Measurements from ENCODE around the gene KIF26A. TPM values are rescaled to one million over a fixed set of nuclear protein-coding genes. Genes with fewer than 3 reads are reported as not detected.

KIF26A gene
- total RNA-seq, 1 experiment from 2014 or later, result 3.1 TPM

DNA sequence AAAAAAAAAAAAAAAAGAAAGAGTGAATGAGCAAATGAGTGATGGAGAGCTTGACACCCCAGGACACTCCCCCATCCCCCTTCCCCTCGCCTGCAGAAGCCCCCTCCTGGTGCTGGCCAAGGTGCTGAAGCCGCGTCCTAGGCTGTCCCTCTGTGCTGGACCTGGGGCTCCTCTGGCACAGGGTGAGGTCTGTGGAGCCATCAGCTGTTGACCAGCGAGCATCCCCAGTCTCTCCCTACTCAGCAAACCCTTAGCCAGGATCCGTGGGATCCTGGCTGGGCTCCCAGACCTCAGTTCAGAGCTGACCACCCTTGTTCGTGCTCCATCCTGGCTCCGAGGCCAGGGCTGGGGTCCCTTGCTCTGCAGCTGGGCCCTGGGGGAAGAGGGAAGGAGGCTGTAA lies 5.4 kb upstream of the KIF26A start:
- no peak for DNase-seq
- TF ChIP-seq, protein P1, sequence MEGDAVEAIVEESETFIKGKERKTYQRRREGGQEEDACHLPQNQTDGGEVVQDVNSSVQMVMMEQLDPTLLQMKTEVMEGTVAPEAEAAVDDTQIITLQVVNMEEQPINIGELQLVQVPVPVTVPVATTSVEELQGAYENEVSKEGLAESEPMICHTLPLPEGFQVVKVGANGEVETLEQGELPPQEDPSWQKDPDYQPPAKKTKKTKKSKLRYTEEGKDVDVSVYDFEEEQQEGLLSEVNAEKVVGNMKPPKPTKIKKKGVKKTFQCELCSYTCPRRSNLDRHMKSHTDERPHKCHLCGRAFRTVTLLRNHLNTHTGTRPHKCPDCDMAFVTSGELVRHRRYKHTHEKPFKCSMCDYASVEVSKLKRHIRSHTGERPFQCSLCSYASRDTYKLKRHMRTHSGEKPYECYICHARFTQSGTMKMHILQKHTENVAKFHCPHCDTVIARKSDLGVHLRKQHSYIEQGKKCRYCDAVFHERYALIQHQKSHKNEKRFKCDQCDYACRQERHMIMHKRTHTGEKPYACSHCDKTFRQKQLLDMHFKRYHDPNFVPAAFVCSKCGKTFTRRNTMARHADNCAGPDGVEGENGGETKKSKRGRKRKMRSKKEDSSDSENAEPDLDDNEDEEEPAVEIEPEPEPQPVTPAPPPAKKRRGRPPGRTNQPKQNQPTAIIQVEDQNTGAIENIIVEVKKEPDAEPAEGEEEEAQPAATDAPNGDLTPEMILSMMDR (conservative IDR thresholded peaks at IDR 0.05; ENCODE audit: low read depth, low read length), result no peak
- TF ChIP-seq EZH2 (IDR thresholded peaks at IDR 0.05; ENCODE audit: low read length, unreplicated experiment) (no peak), EZH2phosphoT487 (IDR thresholded peaks at IDR 0.05; ENCODE audit: borderline replicate concordance, low read length) (no peak)

DNA sequence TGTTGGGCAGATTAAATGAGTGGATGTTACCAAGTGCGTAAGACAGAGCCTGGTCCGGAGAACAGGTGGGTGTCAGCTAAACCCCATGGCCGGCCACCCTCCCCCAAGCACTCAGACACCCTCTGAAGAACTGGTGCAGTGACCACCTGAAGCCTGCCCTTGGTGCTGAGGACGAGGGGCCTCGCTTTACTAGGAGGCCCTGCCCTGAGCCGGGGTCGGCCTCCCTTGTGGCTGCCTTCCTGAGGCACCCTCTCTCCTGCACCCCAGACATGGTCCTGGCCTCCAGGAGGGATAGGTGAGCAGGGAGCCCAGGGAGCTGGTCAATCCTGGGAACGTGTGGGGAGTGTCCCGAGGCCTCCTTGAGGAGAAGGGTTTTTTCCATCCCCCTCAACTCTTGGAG lies 4.9 kb upstream of the KIF26A start:
- Histone ChIP-seq H3K36me3 (ENCODE audit: low read depth, low read length) (no peaks in the 10 kb centered on the region), H3K79me2 (ENCODE audit: low read length) (no peaks in the 10 kb centered on the region), H3K4me3 (ENCODE audit: low read length) (no peak overlapping the region), H3K9ac (ENCODE audit: low read length) (no peak overlapping the region), H3K4me1 (ENCODE audit: insufficient read depth, low read length) (peaks cover 5% of the 10 kb centered on the region; the same call in 1 of the 2 replicates), H3K9me2 (replicated peaks; ENCODE audit: low read length) (no peaks in the 10 kb centered on the region), H3K27me3 (ENCODE audit: low read length) (peaks cover 39% of the 10 kb centered on the region), H3K27ac (ENCODE audit: low read length) (no peak overlapping the region), H2AFZ (ENCODE audit: low read length) (no peak overlapping the region), H4K20me1 (ENCODE audit: low read length) (no peaks in the 10 kb centered on the region), H3K9me3 (ENCODE audit: low read length) (0 out of 2 replicates have a peak, but pooled peaks cover 4% of the 10 kb centered on the region), H3K4me2 (ENCODE audit: low read length) (no peak overlapping the region), H3F3A (ENCODE audit: low read length, unreplicated experiment) (no peaks in the 10 kb centered on the region)
- POLR2A ChIA-PET (ENCODE audit: unreplicated experiment), result no interaction called here
- CTCF ChIA-PET, result no interaction called here
- TF ChIP-seq EZH2phosphoT487 (IDR thresholded peaks at IDR 0.05; ENCODE audit: borderline replicate concordance, low read length) (no peak), EZH2 (IDR thresholded peaks at IDR 0.05; ENCODE audit: low read length, unreplicated experiment) (no peak)
- TF ChIP-seq, protein P1 (conservative IDR thresholded peaks at IDR 0.05; ENCODE audit: low read depth, low read length), result no peak
- DNase-seq, result no peak
- ATAC-seq, result no peak
- intact Hi-C loops (cut with micrococcal nuclease), result loop anchor here (10.0 kb wide), 1 partner anchor 511 kb away; no protein-coding TSS in a partner anchor
- BruUV-seq (replicated peaks), result no TSS peak

More for the DNA sequence above, 5.4 kb upstream of the KIF26A start:
- no TSS peak for BruUV-seq (replicated peaks)
- intact Hi-C loops (cut with micrococcal nuclease), result loop anchor here (10.0 kb wide), 1 partner anchor 512 kb away; no protein-coding TSS in a partner anchor
- H3K9me3 ChIP-seq (ENCODE audit: low read length), result 0 out of 2 replicates have a peak, but pooled peaks cover 4% of the 10 kb centered on the region
- no peaks in the 10 kb centered on the region for H4K20me1 ChIP-seq (ENCODE audit: low read length)
- H3K27me3 ChIP-seq (ENCODE audit: low read length), result peaks cover 36% of the 10 kb centered on the region
- H3K27ac ChIP-seq (ENCODE audit: low read length), result no peak overlapping the region
- no peak overlapping the region for H3K4me2 ChIP-seq (ENCODE audit: low read length)
- ChIA-PET POLR2A (ENCODE audit: unreplicated experiment) (interaction anchor here (0.5 kb wide), 1 partner anchor 478 kb away, joined by 4 read pairs; no protein-coding TSS in a partner anchor), CTCF (interaction anchor here (2.0 kb wide), 1 partner anchor 55 kb away, joined by 8 read pairs; no protein-coding TSS in a partner anchor)
- H3K9me2 ChIP-seq (replicated peaks; ENCODE audit: low read length), result no peaks in the 10 kb centered on the region
- peaks cover 3% of the 10 kb centered on the region; the same call in 1 of the 2 replicates for H3K4me1 ChIP-seq (ENCODE audit: insufficient read depth, low read length)
- H3K4me3 ChIP-seq (ENCODE audit: low read length), result no peak overlapping the region
- H2AFZ ChIP-seq (ENCODE audit: low read length), result no peak overlapping the region
- H3K36me3 ChIP-seq (ENCODE audit: low read depth, low read length), result no peaks in the 10 kb centered on the region
- H3F3A ChIP-seq (ENCODE audit: low read length, unreplicated experiment), result no peaks in the 10 kb centered on the region
- H3K79me2 ChIP-seq (ENCODE audit: low read length), result no peaks in the 10 kb centered on the region
- ATAC-seq, result no peak
- H3K9ac ChIP-seq (ENCODE audit: low read length), result no peak overlapping the region
